GM12873 (cell line): Measurements from ENCODE around the gene CSRNP3.

Experiments used
- TF ChIP-seq, protein P1 (sequence below): IDR thresholded peaks from 2 replicates; pipeline ENCODE4 v1.5.1; 2012; ENCODE audit warnings: low read depth, mild to moderate bottlenecking, moderate library complexity, low read length, control low read depth; ENCODE audit not compliant: insufficient read depth; ENCODE audit errors: missing control alignments

CSRNP3 gene

DNA sequence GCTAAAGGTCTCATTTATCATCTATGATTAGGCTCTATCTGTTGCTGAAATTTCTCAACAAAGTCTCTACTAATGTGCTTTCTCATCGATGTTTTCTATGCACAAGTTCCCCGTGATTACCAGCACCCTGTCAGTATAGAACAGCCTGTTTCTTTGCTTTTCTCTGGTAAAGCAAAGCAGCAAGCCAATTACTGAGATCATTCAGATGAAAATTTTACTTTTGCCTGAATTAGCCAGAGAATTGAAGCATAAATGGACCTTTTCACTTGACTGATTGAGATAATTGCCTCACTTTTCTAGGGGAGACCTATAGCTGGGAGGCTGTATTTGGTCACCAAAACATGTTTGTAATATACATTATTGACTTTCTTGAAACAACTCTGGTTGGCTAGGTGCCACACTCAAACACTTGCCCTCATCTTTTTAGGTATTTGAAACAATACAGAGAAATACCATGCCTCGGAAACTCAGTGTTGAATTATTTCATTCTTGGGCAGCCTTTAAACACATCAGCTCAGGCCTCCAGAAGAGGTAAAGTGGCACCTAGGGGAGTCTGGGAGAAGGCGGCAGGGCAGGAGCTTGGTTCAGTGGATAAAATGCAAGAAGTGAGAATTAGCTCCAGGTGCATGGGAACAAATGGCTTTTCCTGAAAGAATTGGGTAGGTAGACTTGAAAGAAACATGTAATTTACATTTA, 228.4 kb downstream of the CSRNP3 start:
- TF ChIP-seq, protein P1, sequence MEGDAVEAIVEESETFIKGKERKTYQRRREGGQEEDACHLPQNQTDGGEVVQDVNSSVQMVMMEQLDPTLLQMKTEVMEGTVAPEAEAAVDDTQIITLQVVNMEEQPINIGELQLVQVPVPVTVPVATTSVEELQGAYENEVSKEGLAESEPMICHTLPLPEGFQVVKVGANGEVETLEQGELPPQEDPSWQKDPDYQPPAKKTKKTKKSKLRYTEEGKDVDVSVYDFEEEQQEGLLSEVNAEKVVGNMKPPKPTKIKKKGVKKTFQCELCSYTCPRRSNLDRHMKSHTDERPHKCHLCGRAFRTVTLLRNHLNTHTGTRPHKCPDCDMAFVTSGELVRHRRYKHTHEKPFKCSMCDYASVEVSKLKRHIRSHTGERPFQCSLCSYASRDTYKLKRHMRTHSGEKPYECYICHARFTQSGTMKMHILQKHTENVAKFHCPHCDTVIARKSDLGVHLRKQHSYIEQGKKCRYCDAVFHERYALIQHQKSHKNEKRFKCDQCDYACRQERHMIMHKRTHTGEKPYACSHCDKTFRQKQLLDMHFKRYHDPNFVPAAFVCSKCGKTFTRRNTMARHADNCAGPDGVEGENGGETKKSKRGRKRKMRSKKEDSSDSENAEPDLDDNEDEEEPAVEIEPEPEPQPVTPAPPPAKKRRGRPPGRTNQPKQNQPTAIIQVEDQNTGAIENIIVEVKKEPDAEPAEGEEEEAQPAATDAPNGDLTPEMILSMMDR, result no peak

DNA sequence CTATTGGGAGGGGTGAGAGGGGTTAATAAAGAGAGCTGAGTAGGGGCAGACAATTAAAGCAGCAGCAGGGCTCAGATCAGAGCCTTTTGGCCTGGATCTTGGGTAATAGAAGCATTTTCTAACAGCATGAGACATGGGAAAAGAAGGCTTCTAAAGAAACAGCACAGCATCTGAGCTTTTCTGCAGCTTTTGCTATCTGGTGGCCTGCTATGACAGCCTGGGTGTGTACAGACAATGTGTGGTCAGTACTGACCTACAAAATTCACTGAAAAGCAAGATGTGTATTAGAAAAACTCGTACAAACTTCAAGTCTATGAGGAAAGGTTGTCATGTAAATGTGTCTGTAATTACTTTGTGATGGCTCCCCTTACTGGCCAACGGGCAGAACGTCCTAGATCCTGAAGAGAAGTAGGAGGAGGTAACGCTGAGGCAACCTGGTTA, 229.0 kb downstream of the CSRNP3 start:
- TF ChIP-seq, protein P1, result peak; percentile 53

DNA sequence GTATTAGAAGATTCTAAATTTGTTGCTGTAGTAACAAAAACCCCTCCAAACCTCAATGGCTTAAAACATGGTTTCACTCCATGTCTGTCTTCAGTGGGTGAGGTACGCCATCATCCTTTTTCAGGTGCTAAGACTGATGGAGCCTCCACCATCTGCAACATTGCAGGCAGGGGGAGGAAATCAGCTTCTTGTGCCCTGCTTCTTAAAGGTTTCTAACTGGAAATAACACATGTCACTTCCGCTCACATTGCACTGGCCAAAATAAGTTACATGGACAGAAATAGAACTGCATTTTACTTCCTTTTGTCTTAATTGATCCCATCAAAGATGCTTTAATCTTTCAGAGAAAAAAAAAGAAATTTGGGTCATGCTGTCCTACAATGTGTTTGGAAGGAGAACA, 230.4 kb downstream of the CSRNP3 start:
- TF ChIP-seq, protein P1, result no peak

GRCh38 chr2:165700531-165700930, 231.0 kb downstream of the CSRNP3 start:
- TF ChIP-seq, protein P1, result no peak

DNA sequence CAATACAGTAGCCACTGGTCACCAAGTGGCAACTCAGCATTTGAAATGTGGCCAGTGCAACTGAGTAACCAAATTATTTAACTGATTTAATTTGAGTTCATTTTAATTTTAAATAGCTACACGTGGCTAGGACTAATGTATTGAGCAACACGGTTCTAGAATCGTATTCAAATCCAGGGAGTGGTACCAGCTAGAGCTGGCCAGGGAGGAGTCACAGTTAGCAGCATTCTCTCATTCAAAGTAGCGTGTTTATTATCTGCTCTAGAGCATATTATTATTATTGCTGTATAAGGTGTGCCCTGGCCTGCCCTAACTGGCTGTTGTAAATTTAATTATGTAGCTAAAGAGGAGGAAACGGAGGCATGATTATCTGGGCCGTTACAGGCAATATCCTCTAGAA, 231.6 kb downstream of the CSRNP3 start:
- TF ChIP-seq, protein P1, result no peak

DNA sequence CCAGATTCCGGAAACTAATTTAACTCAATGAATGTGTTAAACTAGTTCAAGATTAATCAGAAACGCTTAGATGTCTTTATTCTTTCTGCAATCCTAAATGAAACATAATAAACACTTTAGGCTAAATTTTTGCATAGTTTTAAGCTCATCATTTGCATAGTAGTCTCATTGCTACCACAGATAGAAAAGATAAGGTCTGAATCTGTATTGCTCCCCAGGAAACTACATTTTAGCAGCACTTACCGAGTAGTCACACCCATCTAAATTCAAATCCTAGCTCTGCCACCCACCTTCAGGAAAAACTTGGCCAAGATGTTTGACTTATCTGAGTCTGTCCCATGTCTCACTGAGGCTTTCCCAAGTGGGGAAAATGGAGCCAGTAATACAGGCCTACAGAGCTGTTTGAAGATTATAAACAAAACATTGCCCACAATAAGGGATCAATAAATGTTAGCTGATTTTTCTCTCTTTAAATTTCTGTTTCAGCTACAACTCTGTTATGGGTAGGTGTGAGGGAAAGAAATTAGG, 237.5 kb downstream of the CSRNP3 start:
- TF ChIP-seq, protein P1, result no peak

DNA sequence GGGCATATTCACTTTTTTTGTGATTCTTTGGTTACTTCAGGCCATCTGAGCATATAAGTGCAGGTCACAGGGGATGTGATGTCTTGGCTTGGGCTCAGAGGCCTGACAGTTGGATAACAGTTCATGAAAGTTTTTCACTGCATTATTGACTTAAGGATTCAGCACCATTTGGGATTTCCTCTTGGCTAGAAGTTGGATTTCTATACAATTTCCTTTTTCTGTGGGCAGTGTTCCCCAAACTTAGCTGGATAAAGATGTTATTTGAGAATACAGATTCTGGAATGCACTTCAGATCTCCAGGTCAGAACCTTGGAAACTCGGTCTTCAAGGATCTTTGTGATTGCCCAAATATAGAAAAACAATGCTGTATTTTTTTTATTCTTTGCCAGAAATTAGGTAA, 246.6 kb downstream of the CSRNP3 start:
- TF ChIP-seq, protein P1, result no peak
